ENCODE results near the gene ANKRD23. TPM values are rescaled to one million over a fixed set of nuclear protein-coding genes. Genes with fewer than 3 reads are reported as not detected.
"Not testable (repeated sequence)": the region's sequence is repeated elsewhere in the genome, so short reads cannot be mapped to it uniquely, and the experiment has no call there.

Gene ANKRD23
- total RNA-seq, 2 experiments from 2014 or later = 16.5 to 17.8 TPM

- DNase-seq = no peak
- Mint-ChIP-seq H3K4me1 (peaks cover 4% of the 10 kb centered on the region), H3K4me3 (no peak overlapping the region), H3K27ac (no peak overlapping the region), H3K27me3 (no peaks in the 10 kb centered on the region), H3K36me3 (peaks cover 3% of the 10 kb centered on the region), H3K9me3 (no peaks in the 10 kb centered on the region)
- no peak for ATAC-seq (ENCODE audit: low read depth)
- POLR2A ChIA-PET = no interaction called here
Measured at GRCh38 chr2:96808176-96808837, 35.5 kb downstream of the ANKRD23 start.

- peaks cover 4% of the 10 kb centered on the region for H3K4me1 Mint-ChIP-seq
- H3K27me3 Mint-ChIP-seq = no peaks in the 10 kb centered on the region
- H3K9me3 Mint-ChIP-seq = no peaks in the 10 kb centered on the region
- DNase-seq (no peak), ATAC-seq (ENCODE audit: low read depth) (no peak)
- no peak overlapping the region for H3K4me3 Mint-ChIP-seq
- H3K27ac Mint-ChIP-seq = no peak overlapping the region
- POLR2A ChIA-PET = no interaction called here
- peaks cover 3% of the 10 kb centered on the region for H3K36me3 Mint-ChIP-seq
Measured at GRCh38 chr2:96807127-96807471, 36.7 kb downstream of the ANKRD23 start.

DNA sequence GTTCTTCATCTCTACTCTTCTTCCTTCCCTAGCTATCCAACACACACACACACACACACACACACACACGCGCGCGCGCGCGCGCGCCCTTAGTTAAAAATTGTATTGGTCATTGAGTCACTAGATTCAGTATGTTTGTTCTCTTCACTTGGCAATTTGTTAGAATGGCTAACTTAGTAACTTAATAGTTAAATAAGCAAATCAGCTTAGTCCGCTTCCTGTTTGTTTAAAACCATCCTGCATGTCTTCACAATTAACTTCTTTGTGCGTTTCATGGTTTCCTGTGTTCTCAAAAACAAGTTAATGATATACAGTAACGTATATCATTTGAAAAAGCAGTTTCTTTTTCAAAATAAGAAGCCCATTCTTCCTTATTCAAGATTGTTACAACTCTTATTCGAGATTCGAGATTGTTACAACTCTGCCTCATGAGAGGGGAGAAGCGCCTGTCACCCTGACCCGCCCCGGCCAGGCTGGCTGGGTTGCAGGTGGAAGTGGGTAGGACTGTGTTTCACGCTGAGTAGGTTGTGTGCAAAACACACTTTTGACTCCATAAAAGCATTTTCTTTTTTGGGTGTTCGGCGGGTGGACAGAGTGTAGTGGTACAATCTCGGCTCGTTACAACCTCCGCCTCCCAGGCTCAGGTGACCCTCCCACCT lies 37.2 kb downstream of the ANKRD23 start:
- peak; percentile 64 for ATAC-seq (ENCODE audit: low read depth)
- H3K4me3 Mint-ChIP-seq = peak overlapping the region; percentile 11
- H3K9me3 Mint-ChIP-seq = no peaks in the 10 kb centered on the region
- H3K4me1 Mint-ChIP-seq = peaks cover 4% of the 10 kb centered on the region
- H3K27me3 Mint-ChIP-seq = no peaks in the 10 kb centered on the region
- POLR2A ChIA-PET = interaction anchor here (0.5 kb wide), 1 partner anchor 197 kb away, joined by 3 read pairs; no protein-coding TSS in a partner anchor
- H3K27ac Mint-ChIP-seq = peak overlapping the region; percentile 64
- peaks cover 3% of the 10 kb centered on the region for H3K36me3 Mint-ChIP-seq
- DNase-seq = no peak

DNA sequence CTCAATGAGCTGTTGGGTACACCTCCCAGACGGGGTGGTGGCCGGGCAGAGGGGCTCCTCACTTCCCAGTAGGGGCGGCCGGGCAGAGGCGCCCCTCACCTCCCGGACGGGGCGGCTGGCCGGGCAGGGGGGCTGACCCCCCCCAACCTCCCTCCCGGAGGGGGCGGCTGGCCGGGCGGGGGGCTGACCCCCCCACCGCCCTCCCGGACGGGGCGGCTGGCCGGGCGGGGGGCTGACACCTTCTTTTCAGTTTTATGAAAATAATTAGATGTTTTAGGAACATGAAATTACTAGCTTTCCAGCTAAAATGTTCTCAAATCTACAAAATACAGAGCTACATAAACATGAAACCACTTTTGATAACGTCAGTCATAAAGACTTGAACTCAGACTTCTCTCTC lies 37.9 kb downstream of the ANKRD23 start:
- ATAC-seq (ENCODE audit: low read depth); DNase-seq; H3K4me3 Mint-ChIP-seq; H3K27me3 Mint-ChIP-seq; H3K36me3 Mint-ChIP-seq; H3K9me3 Mint-ChIP-seq; H3K27ac Mint-ChIP-seq; H3K4me1 Mint-ChIP-seq: not testable (repeated sequence)
- POLR2A ChIA-PET = interaction anchor here (0.5 to 0.6 kb wide), 2 partner anchors 26 to 196 kb away, joined by 3 to 4 read pairs; no protein-coding TSS in a partner anchor

- H3K27me3 Mint-ChIP-seq = no peaks in the 10 kb centered on the region
- ATAC-seq (ENCODE audit: low read depth) (no peak), DNase-seq (no peak)
- H3K4me3 Mint-ChIP-seq = no peak overlapping the region
- no peak overlapping the region for H3K27ac Mint-ChIP-seq
- POLR2A ChIA-PET = no interaction called here
- H3K9me3 Mint-ChIP-seq = no peaks in the 10 kb centered on the region
- H3K36me3 Mint-ChIP-seq = peaks cover 3% of the 10 kb centered on the region
- H3K4me1 Mint-ChIP-seq = peaks cover 4% of the 10 kb centered on the region
Measured at GRCh38 chr2:96804986-96805385, 38.8 kb downstream of the ANKRD23 start.

- Mint-ChIP-seq H3K27me3 (no peaks in the 10 kb centered on the region), H3K4me1 (peaks cover 4% of the 10 kb centered on the region), H3K9me3 (no peaks in the 10 kb centered on the region), H3K4me3 (no peak overlapping the region), H3K36me3 (no peaks in the 10 kb centered on the region), H3K27ac (no peak overlapping the region)
- POLR2A ChIA-PET = no interaction called here
- DNase-seq (no peak), ATAC-seq (ENCODE audit: low read depth) (no peak)
Measured at GRCh38 chr2:96802721-96803120, 41.1 kb downstream of the ANKRD23 start.

- ATAC-seq (ENCODE audit: low read depth) = no peak
- H3K9me3 Mint-ChIP-seq = no peaks in the 10 kb centered on the region
- H3K27me3 Mint-ChIP-seq = no peaks in the 10 kb centered on the region
- H3K4me1 Mint-ChIP-seq = peaks cover 4% of the 10 kb centered on the region
- no peaks in the 10 kb centered on the region for H3K36me3 Mint-ChIP-seq
- no peak overlapping the region for H3K27ac Mint-ChIP-seq
- no peak for DNase-seq
- H3K4me3 Mint-ChIP-seq = no peak overlapping the region
- POLR2A ChIA-PET = no interaction called here
Measured at GRCh38 chr2:96801786-96802595, 41.8 kb downstream of the ANKRD23 start.

DNA sequence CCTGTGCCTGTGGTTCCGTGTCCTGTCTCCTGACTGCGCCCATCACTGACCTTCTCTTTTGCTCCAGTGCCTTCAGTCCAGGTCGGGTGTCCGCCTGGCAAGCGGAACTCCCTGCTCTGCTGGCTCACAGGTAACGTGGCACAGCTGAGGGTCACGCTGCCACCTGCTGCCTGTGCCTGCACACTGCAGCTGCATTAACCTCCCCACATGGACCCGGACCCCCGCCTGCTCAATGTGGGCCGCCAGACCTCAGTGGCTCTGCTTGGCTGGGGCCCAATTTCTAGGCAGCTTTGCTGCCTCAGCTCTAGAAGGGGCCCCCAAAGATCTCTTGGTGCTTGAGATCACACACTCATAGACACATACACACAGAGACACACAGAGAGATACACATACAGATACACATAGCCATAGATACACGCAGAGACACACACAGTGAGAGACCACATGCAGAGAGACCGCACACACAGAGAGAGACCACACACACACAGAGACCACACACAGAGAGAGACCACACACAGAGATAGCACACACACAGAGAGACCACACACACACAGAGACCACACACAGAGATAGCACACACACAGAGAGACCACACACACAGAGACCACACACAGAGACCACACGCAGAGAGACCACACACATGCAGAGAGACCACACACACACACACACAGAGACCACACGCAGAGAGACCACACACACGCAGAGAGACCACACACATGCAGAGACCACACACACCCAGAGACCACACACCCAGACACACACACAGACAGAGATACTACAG lies 42.6 kb downstream of the ANKRD23 start:
- Mint-ChIP-seq H3K4me3 (no peak overlapping the region), H3K9me3 (no peaks in the 10 kb centered on the region), H3K36me3 (no peaks in the 10 kb centered on the region), H3K27ac (no peak overlapping the region), H3K4me1 (peaks cover under 1% of the 10 kb centered on the region), H3K27me3 (no peaks in the 10 kb centered on the region)
- POLR2A ChIA-PET = interaction anchor here (0.9 kb wide), 1 partner anchor 56 kb away, joined by 4 read pairs; the partner anchor contains the start of gene ANKRD39
- peak; percentile 88 for ATAC-seq (ENCODE audit: low read depth)
- DNase-seq = peak; percentile 75

DNA sequence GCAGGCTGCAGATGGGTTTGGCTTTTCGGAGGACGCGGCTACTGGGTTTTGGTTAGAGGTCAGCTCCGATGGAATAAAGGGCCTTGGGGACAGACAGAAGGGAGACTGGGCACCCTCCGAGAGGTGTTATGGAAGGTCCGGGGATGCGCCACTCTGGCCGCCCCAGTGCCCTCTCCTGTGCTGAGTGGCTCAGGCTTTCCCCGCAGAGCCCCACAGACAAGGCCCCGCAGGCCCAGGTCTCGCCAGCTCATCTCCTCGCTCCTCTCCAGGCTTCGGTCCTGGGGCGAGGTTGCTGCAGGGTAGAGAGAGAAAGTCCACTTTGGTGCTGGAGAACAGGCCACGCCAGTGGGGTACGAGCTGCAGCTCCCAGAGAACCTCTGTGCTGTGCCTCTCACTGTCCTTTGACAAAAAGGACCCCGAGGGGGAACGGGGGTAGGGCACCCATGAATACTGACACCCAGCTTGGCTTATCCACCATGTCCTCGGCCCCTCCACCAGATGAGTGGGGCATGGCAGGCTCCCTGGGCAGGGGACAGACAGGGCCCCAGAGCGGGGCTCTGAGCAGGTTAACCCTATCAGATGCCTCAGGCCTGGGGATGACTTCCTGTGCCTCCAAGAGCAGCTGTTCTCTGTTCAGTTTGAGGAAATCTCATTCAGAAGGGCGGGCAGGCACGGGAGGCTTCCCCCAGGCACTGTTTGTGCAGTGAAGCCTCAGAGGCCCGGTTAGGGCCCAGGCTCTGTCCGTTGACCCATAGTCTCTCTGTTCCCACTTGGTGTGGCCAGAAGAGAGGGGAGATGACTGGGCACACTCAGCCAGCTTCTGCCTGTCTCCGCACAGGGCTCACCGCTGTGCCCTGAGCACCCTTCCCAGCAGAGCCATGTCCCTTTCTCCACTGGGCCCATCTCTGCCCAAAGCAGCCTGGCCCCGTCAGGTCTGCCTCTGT lies 43.5 kb downstream of the ANKRD23 start:
- POLR2A ChIA-PET = interaction anchor here (0.6 to 0.9 kb wide), 2 partner anchors 20 to 57 kb away, joined by 4 to 9 read pairs; partner anchors contain the start of gene ANKRD39
- DNase-seq = no peak
- H3K36me3 Mint-ChIP-seq = no peaks in the 10 kb centered on the region
- no peak overlapping the region for H3K4me3 Mint-ChIP-seq
- no peaks in the 10 kb centered on the region for H3K9me3 Mint-ChIP-seq
- H3K4me1 Mint-ChIP-seq = no peaks in the 10 kb centered on the region
- no peak overlapping the region for H3K27ac Mint-ChIP-seq
- no peaks in the 10 kb centered on the region for H3K27me3 Mint-ChIP-seq
- ATAC-seq (ENCODE audit: low read depth) = peak; percentile 22

GRCh38 chr2:96799623-96799935 lies 44.2 kb downstream of the ANKRD23 start:
- H3K4me3 Mint-ChIP-seq = no peak overlapping the region
- POLR2A ChIA-PET = no interaction called here
- ATAC-seq (ENCODE audit: low read depth) (no peak), DNase-seq (no peak)
- no peaks in the 10 kb centered on the region for H3K9me3 Mint-ChIP-seq
- H3K4me1 Mint-ChIP-seq = no peaks in the 10 kb centered on the region
- no peaks in the 10 kb centered on the region for H3K36me3 Mint-ChIP-seq
- no peaks in the 10 kb centered on the region for H3K27me3 Mint-ChIP-seq
- H3K27ac Mint-ChIP-seq = no peak overlapping the region

- ATAC-seq (ENCODE audit: low read depth) = no peak
- Mint-ChIP-seq H3K9me3 (no peaks in the 10 kb centered on the region), H3K27me3 (no peaks in the 10 kb centered on the region), H3K27ac (no peak overlapping the region), H3K36me3 (no peaks in the 10 kb centered on the region), H3K4me3 (no peak overlapping the region), H3K4me1 (no peaks in the 10 kb centered on the region)
- DNase-seq = no peak
- POLR2A ChIA-PET = no interaction called here
Measured at GRCh38 chr2:96798733-96799622, 44.8 kb downstream of the ANKRD23 start.

Measured in activated naive CD8-positive, alpha-beta T cell treated with anti-CD3 and anti-CD28 coated beads, Interleukin-2, amount 10 ng/mL, durations not matched to agents 7 days and 5 days (primary cell).